ENCODE measurements around the gene ARSD.

GRCh38 chrX:2974961-2975360, 45.8 kb upstream of the ARSD start:
- TF ChIP-seq GATA2 (IDR thresholded peaks at IDR 0.05; ENCODE audit: low read depth, low read length) (no peak), GATA3 (IDR thresholded peaks at IDR 0.05; ENCODE audit: low read depth, low read length) (no peak)

Measured in SH-SY5Y (cell line).